Naive thymus-derived CD4-positive, alpha-beta T cell (primary cell): Measurements from ENCODE around the gene LRRC74A. TPM values are rescaled to one million over a fixed set of nuclear protein-coding genes. Genes with fewer than 3 reads are reported as not detected.

Experiments used
- ATAC-seq: fragments of 150-1000 bp; cut with Tn5 transposase; 2 replicates; pipeline ENCODE4 v1.10.0; 2021; ENCODE audit warnings: mild to moderate bottlenecking, moderate library complexity
- CTCF ChIA-PET: fragments of 350-600 bp; sonication (Branson Sonifier 250); formaldehyde crosslinking; loops from one replicate; lab custom pipeline; 2021; ENCODE audit warnings: antibody characterized with exemption; lab: Charles Lee
- POLR2A ChIA-PET: fragments of 350-600 bp; sonication (Branson Sonifier 250); formaldehyde crosslinking; loops from one replicate; lab custom pipeline; 2021; ENCODE audit warnings: antibody characterized with exemption, inconsistent platforms; lab: Charles Lee
- DNase-seq, 9 donors: peaks; one replicate each; pipeline versions ENCODE4 v3.0.0 to v3.0.0-alpha.2; 2020 to 2022; ENCODE audit warnings: mixed read lengths in 1 of 9
- H3K27ac ChIP-seq: one replicate; pipeline ENCODE4 v1.7.0; 2013; ENCODE audit warnings: mild to moderate bottlenecking, low read depth, low read length, moderate library complexity
- H3K27me3 ChIP-seq, 2 donors: one replicate each; pipeline ENCODE4 v1.7.0; 2013; ENCODE audit warnings: low read length in 2 of 2, mild to moderate bottlenecking in 2 of 2, moderate library complexity in 2 of 2; ENCODE audit not compliant: control insufficient read depth in 2 of 2, insufficient read depth in 2 of 2
- H3K36me3 ChIP-seq, 3 experiments: 1 replicate in 2 of 3; 2 replicates in 1 of 3; pipeline ENCODE4 v1.7.0; 2013; ENCODE audit warnings: low read length in 3 of 3, mild to moderate bottlenecking in 3 of 3, moderate library complexity in 1 of 3; ENCODE audit not compliant: insufficient read depth in 3 of 3, control insufficient read depth in 2 of 3
- H3K4me1 ChIP-seq, 2 donors: one replicate each; pipeline ENCODE4 v1.7.0; 2013; ENCODE audit warnings: low read length in 2 of 2, mild to moderate bottlenecking in 2 of 2, moderate library complexity in 1 of 2; ENCODE audit not compliant: control insufficient read depth in 2 of 2, insufficient read depth in 2 of 2
- H3K4me3 ChIP-seq: 2 replicates; pipeline ENCODE4 v1.7.0; 2013; ENCODE audit warnings: mild to moderate bottlenecking, low read length
- H3K9me3 ChIP-seq, 3 experiments: 1 replicate in 2 of 3; 2 replicates in 1 of 3; pipeline ENCODE4 v1.7.0; 2013; ENCODE audit warnings: low read length in 3 of 3; ENCODE audit not compliant: control insufficient read depth in 2 of 3
- H3K27ac Mint-ChIP-seq, 9 donors: one replicate each; pipeline ENCODE4 v1.8.0; 2020 to 2022; ENCODE audit warnings: mixed read lengths in 9 of 9, mild to moderate bottlenecking in 8 of 9, moderate library complexity in 5 of 9, inconsistent platforms in 2 of 9
- H3K27me3 Mint-ChIP-seq, 5 donors: one replicate each; pipeline ENCODE4 v1.8.0; 2021 to 2022; ENCODE audit warnings: mixed read lengths in 5 of 5, mild to moderate bottlenecking in 1 of 5
- H3K36me3 Mint-ChIP-seq, 5 donors: one replicate each; pipeline ENCODE4 v1.8.0; 2020 to 2022; ENCODE audit warnings: mixed read lengths in 5 of 5, mild to moderate bottlenecking in 3 of 5, inconsistent platforms in 1 of 5
- H3K4me1 Mint-ChIP-seq, 7 donors: one replicate each; pipeline ENCODE4 v1.8.0; 2020 to 2022; ENCODE audit warnings: mixed read lengths in 7 of 7, mild to moderate bottlenecking in 3 of 7, inconsistent platforms in 1 of 7
- H3K4me3 Mint-ChIP-seq, 10 donors: one replicate each; pipeline ENCODE4 v1.8.0; 2020 to 2022; ENCODE audit warnings: mild to moderate bottlenecking in 10 of 10, mixed read lengths in 10 of 10, moderate library complexity in 6 of 10, inconsistent platforms in 2 of 10
- H3K9me3 Mint-ChIP-seq, 11 donors: one replicate each; pipeline ENCODE4 v1.8.0; 2020 to 2022; ENCODE audit warnings: mixed read lengths in 11 of 11, mild to moderate bottlenecking in 4 of 11, inconsistent platforms in 1 of 11, moderate library complexity in 1 of 11
- intact Hi-C, 2 donors: fragments of 100-400 bp; cut with micrococcal nuclease; formaldehyde crosslinking; loops; one replicate each; pipeline ENCODE4 v1.15.1; 2023
- polyA plus RNA-seq, 2 donors: library from polyadenylated mRNA; unstranded; fragments of 300-500 nt; fragmentation: Illumina TruSeq; gene quantifications; one replicate each; pipeline ENCODE4 v1.2.3, GENCODE V29; 2021
- total RNA-seq, 6 experiments: library from RNA in 5 of 6; stranded (reverse) in 5 of 6; gene quantifications; 1 replicate in 5 of 6; 2 replicates in 1 of 6; pipeline ENCODE4 v1.2.3 and lab custom pipeline; 2021 to 2026

The LRRC74A gene
- total and polyA plus RNA-seq, 7 experiments from 2014 or later = not detected

GRCh38 chr14:76916040-76916715 lies 90.0 kb downstream of the LRRC74A start:
- Histone ChIP-seq H3K4me3 (no peak overlapping the region), H3K27me3 (no peaks in the 10 kb centered on the region), H3K4me1 (peaks cover 0 to 21% of the 10 kb centered on the region in 2 donors), H3K27ac (no peak overlapping the region), H3K9me3 (no peaks in the 10 kb centered on the region), H3K36me3 (no peaks in the 10 kb centered on the region)
- Mint-ChIP-seq H3K9me3 (no peaks in the 10 kb centered on the region), H3K27me3 (peaks cover 0 to 1% (median 0%) of the 10 kb centered on the region in 5 donors), H3K27ac (no peak overlapping the region), H3K4me3 (no peak overlapping the region), H3K4me1 (peaks cover 5 to 60% (median 38%) of the 10 kb centered on the region in 7 donors), H3K36me3 (no peaks in the 10 kb centered on the region)
- intact Hi-C loops = no loop called here
- DNase-seq (no peak), ATAC-seq (no peak)
- ChIA-PET POLR2A (interaction anchor here (1.0 to 1.2 kb wide), 2 partner anchors 9 to 14 kb away, joined by 3 to 4 read pairs; no protein-coding TSS in a partner anchor), CTCF (interaction anchor here (0.8 to 4.9 kb wide), 6 partner anchors 14 to 139 kb away, joined by 3 to 21 read pairs (median 4); no protein-coding TSS in a partner anchor)

- Mint-ChIP-seq H3K36me3 (no peaks in the 10 kb centered on the region), H3K4me1 (peaks cover 5 to 60% (median 48%) of the 10 kb centered on the region in 7 donors), H3K4me3 (no peak overlapping the region), H3K9me3 (peaks cover 0 to 1% (median 0%) of the 10 kb centered on the region in 11 donors), H3K27ac (no peak overlapping the region), H3K27me3 (peaks cover 0 to 1% (median 0%) of the 10 kb centered on the region in 5 donors)
- Histone ChIP-seq H3K4me1 (peaks cover 0 to 21% of the 10 kb centered on the region in 2 donors), H3K4me3 (no peak overlapping the region), H3K27ac (no peak overlapping the region), H3K9me3 (no peaks in the 10 kb centered on the region), H3K36me3 (no peaks in the 10 kb centered on the region), H3K27me3 (no peaks in the 10 kb centered on the region)
- POLR2A ChIA-PET = interaction anchor here (1.1 to 1.2 kb wide), 2 partner anchors 13 to 17 kb away, joined by 3 to 4 read pairs; no protein-coding TSS in a partner anchor
- no peak for DNase-seq
- ATAC-seq = no peak
- CTCF ChIA-PET = interaction anchor here (1.1 to 4.9 kb wide), 8 partner anchors 13 to 153 kb away, joined by 3 to 21 read pairs (median 4); no protein-coding TSS in a partner anchor
- intact Hi-C loops = no loop called here
These were observed 91.0 kb downstream of the LRRC74A start for GRCh38 chr14:76917158-76917596.

DNA sequence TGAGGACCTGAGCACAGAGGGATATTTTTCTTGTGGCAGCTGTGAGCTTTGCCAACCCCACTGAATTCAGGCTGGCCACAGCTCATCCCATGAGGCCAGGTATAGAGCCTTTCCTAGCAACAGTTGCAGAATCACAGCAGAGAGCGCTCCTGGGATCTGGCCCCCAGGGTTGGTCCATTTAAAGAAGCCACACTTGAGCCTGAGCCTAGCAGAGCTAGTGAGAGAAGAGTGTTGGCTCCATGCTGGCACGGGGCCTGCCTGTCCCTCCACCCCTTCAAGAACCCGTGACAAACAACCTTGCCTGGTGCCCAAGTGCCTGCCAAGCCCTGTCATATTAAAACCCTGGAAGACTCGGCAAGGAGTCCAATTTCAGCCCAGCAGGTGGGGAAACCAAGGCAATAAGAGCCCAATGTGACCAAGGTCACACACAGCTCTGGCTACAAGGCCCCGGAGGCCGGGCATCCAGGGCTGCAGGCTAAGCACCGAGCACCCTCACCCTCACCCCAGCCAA lies 91.6 kb downstream of the LRRC74A start:
- peaks cover 0 to 27% of the 10 kb centered on the region in 2 donors for H3K4me1 ChIP-seq
- H3K36me3 ChIP-seq = no peaks in the 10 kb centered on the region
- H3K4me3 Mint-ChIP-seq = no peak overlapping the region
- H3K4me1 Mint-ChIP-seq = peaks cover 8 to 65% (median 53%) of the 10 kb centered on the region in 7 donors
- H3K27me3 Mint-ChIP-seq = peaks cover 0 to 1% (median 0%) of the 10 kb centered on the region in 5 donors
- POLR2A ChIA-PET = interaction anchor here (0.9 to 1.5 kb wide), 4 partner anchors 12 to 44 kb away, joined by 3 to 4 read pairs (median 3); no protein-coding TSS in a partner anchor
- no peak for DNase-seq
- H3K4me3 ChIP-seq = no peak overlapping the region
- no peaks in the 10 kb centered on the region for H3K36me3 Mint-ChIP-seq
- no peaks in the 10 kb centered on the region for H3K27me3 ChIP-seq
- no peak for ATAC-seq
- H3K27ac Mint-ChIP-seq = no peak overlapping the region
- CTCF ChIA-PET = interaction anchor here (0.8 to 4.9 kb wide), 9 partner anchors 12 to 153 kb away, joined by 3 to 21 read pairs (median 4); no protein-coding TSS in a partner anchor
- intact Hi-C loops = no loop called here
- no peak overlapping the region for H3K27ac ChIP-seq
- H3K9me3 ChIP-seq = no peaks in the 10 kb centered on the region
- peaks cover 0 to 1% (median 0%) of the 10 kb centered on the region in 11 donors for H3K9me3 Mint-ChIP-seq

DNA sequence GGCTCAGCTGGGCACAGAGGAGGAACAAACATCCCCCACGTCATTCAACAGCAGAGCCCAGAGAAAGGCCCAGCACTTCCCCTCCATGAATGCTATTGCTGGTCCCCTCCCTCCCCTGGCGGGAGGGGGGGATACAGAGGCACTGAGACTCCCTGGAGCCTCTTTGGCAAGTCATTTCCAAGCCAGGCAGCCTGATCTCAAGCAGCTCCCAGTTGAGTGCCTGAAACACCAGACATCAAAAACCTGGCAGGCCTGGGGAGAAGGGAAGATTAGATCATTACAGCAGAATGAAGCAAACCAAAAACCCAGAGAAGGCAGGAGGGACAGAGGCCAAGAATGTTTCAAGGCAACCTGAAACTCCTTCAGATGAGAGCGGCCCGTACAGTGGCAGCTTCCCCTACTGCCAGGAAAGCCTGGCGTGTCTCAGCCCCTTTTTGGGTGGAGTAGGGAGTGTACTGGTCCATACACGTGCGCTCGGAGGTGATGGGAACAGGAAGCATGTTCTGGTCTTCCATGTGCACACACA lies 92.1 kb downstream of the LRRC74A start:
- Histone ChIP-seq H3K36me3 (no peaks in the 10 kb centered on the region), H3K27me3 (no peaks in the 10 kb centered on the region), H3K9me3 (no peaks in the 10 kb centered on the region), H3K4me1 (peaks cover 0 to 28% of the 10 kb centered on the region in 2 donors), H3K27ac (no peak overlapping the region), H3K4me3 (no peak overlapping the region)
- ATAC-seq (peak; percentile 53), DNase-seq (no peak)
- intact Hi-C loops = no loop called here
- Mint-ChIP-seq H3K36me3 (no peaks in the 10 kb centered on the region), H3K9me3 (peaks cover 0 to 1% (median 0%) of the 10 kb centered on the region in 11 donors), H3K4me3 (peak overlapping the region in 3 of 10 donors; percentile 27 to 50 (median 27)), H3K4me1 (peaks cover 12 to 65% (median 54%) of the 10 kb centered on the region in 7 donors), H3K27me3 (peaks cover 0 to 1% (median 0%) of the 10 kb centered on the region in 5 donors), H3K27ac (peak overlapping the region in 1 of 9 donors; percentile 77)
- CTCF ChIA-PET = interaction anchor here (0.8 to 4.9 kb wide), 9 partner anchors 13 to 152 kb away, joined by 3 to 21 read pairs (median 3); no protein-coding TSS in a partner anchor
- POLR2A ChIA-PET = interaction anchor here (0.6 to 1.5 kb wide), 4 partner anchors 12 to 1986 kb away, joined by 3 to 4 read pairs (median 3); no protein-coding TSS in a partner anchor

GRCh38 chr14:76918782-76919394 lies 92.7 kb downstream of the LRRC74A start:
- Mint-ChIP-seq H3K27ac (peak overlapping the region in 1 of 9 donors; percentile 40), H3K4me3 (peak overlapping the region in 4 of 10 donors; percentile 27 to 56 (median 27)), H3K9me3 (peaks cover 0 to 1% (median 0%) of the 10 kb centered on the region in 11 donors), H3K4me1 (peaks cover 12 to 65% (median 55%) of the 10 kb centered on the region in 7 donors), H3K27me3 (peaks cover 0 to 1% (median 0%) of the 10 kb centered on the region in 5 donors), H3K36me3 (no peaks in the 10 kb centered on the region)
- ATAC-seq (no peak), DNase-seq (no peak)
- Histone ChIP-seq H3K36me3 (no peaks in the 10 kb centered on the region), H3K27me3 (no peaks in the 10 kb centered on the region), H3K4me3 (no peak overlapping the region), H3K4me1 (peaks cover 0 to 27% of the 10 kb centered on the region in 2 donors), H3K9me3 (no peaks in the 10 kb centered on the region), H3K27ac (no peak overlapping the region)
- intact Hi-C loops = no loop called here
- POLR2A ChIA-PET = interaction anchor here (0.6 to 2.4 kb wide), 6 partner anchors 11 to 1987 kb away, joined by 3 to 12 read pairs (median 4); no protein-coding TSS in a partner anchor
- CTCF ChIA-PET = interaction anchor here (0.8 to 4.9 kb wide), 7 partner anchors 28 to 137 kb away, joined by 3 to 21 read pairs (median 4); no protein-coding TSS in a partner anchor
